Neural cell (in vitro differentiated cells): ENCODE results near the gene GTF2E1. TPM values are rescaled to one million over a fixed set of nuclear protein-coding genes. Genes with fewer than 3 reads are reported as not detected.
"Not testable (repeated sequence)": the region's sequence is repeated elsewhere in the genome, so short reads cannot be mapped to it uniquely, and the experiment has no call there.

ENCODE experiments used
- H2AFZ ChIP-seq: fragments of 200-600, 300-800 bp; sonication (generic), shearing (Covaris generic); 2 replicates; pipeline ENCODE4 v1.6.0; 2014; ENCODE audit warnings: low read depth, mild to moderate bottlenecking, antibody characterized with exemption, low read length, moderate library complexity
- H3F3A ChIP-seq: fragments of 200-600 bp; shearing (Covaris generic); 2 replicates; pipeline ENCODE4 v1.6.1; 2016; ENCODE audit warnings: mild to moderate bottlenecking, moderate library complexity, mixed read lengths, antibody characterized with exemption, low read length; ENCODE audit not compliant: insufficient read depth, poor library complexity, severe bottlenecking
- H3K27ac ChIP-seq: fragments of 200-600, 300-800 bp; sonication (generic), shearing (Covaris generic); 2 replicates; pipeline ENCODE4 v1.5.1; 2014; ENCODE audit warnings: mild to moderate bottlenecking, low read length, moderate library complexity
- H3K27me3 ChIP-seq: fragments of 300-800, 200-600 bp; sonication (generic), shearing (Covaris generic); 2 replicates; pipeline ENCODE4 v1.6.0; 2014; ENCODE audit warnings: mild to moderate bottlenecking, low read depth, low read length, moderate library complexity; ENCODE audit not compliant: insufficient read depth
- H3K36me3 ChIP-seq: fragments of 300-800, 200-600 bp; sonication (generic), shearing (Covaris generic); 2 replicates; pipeline ENCODE4 v1.5.1; 2014; ENCODE audit warnings: mild to moderate bottlenecking, antibody characterized with exemption, low read length, moderate library complexity; ENCODE audit not compliant: insufficient read depth
- H3K4me2 ChIP-seq: fragments of 300-800, 200-600 bp; sonication (generic), shearing (Covaris generic); 2 replicates; pipeline ENCODE4 v1.6.0; 2014; ENCODE audit warnings: mild to moderate bottlenecking, low read length
- H3K4me3 ChIP-seq: fragments of 300-800, 200-600 bp; sonication (generic), shearing (Covaris generic); 2 replicates; pipeline ENCODE4 v1.5.1; 2014; ENCODE audit warnings: mild to moderate bottlenecking, low read length, moderate library complexity
- H3K79me2 ChIP-seq: fragments of 200-600 bp; shearing (Covaris generic); replicated peaks from 2 replicates; pipeline ENCODE4 v1.6.0; 2014; ENCODE audit warnings: mild to moderate bottlenecking, low read length, moderate library complexity; ENCODE audit not compliant: insufficient read depth
- H3K9ac ChIP-seq: fragments of 300-800, 200-600 bp; sonication (generic), shearing (Covaris generic); 2 replicates; pipeline ENCODE4 v1.6.1; 2016; ENCODE audit warnings: mild to moderate bottlenecking, low read length, mixed read lengths
- H3K9me2 ChIP-seq: fragments of 200-600 bp; shearing (Covaris generic); 2 replicates; pipeline ENCODE4 v1.6.1; 2016; ENCODE audit warnings: mild to moderate bottlenecking, low read length, mixed read lengths; ENCODE audit not compliant: insufficient read depth
- H3K9me3 ChIP-seq: fragments of 200-600, 300-800 bp; sonication (generic), shearing (Covaris generic); 2 replicates; pipeline ENCODE4 v1.6.1; 2016; ENCODE audit warnings: mild to moderate bottlenecking, mixed run types, low read length, moderate library complexity, mixed read lengths
- H4K20me1 ChIP-seq: fragments of 200-600 bp; shearing (Covaris generic); 2 replicates; pipeline ENCODE4 v1.6.1; 2016; ENCODE audit warnings: mild to moderate bottlenecking, mixed run types; ENCODE audit not compliant: insufficient read depth
- CTCF ChIP-seq: fragments of 450-650 bp; IDR thresholded peaks from 2 replicates; pipeline ENCODE4 v1.5.1; 2014; ENCODE audit warnings: antibody characterized with exemption, mild to moderate bottlenecking, moderate library complexity; ENCODE audit not compliant: poor library complexity, severe bottlenecking
- EP300 ChIP-seq: fragments of 450-650 bp; conservative IDR thresholded peaks from 2 replicates; pipeline ENCODE4 v1.6.1; 2014; ENCODE audit warnings: antibody characterized with exemption, mild to moderate bottlenecking, moderate library complexity; ENCODE audit not compliant: poor library complexity, severe bottlenecking
- EZH2 ChIP-seq: fragments of 200-600, 300-800 bp; shearing (Covaris generic), sonication (generic); IDR thresholded peaks from 2 replicates; pipeline ENCODE4 v1.6.1; 2014; ENCODE audit warnings: antibody characterized with exemption, low read length, borderline replicate concordance, mild to moderate bottlenecking; ENCODE audit not compliant: insufficient read depth, poor library complexity, severe bottlenecking
- MXI1 ChIP-seq: fragments of 450-650 bp; conservative IDR thresholded peaks from 2 replicates; pipeline ENCODE4 v1.6.1; 2014; ENCODE audit warnings: antibody characterized with exemption, mild to moderate bottlenecking; ENCODE audit not compliant: poor library complexity, severe bottlenecking
- POLR2AphosphoS5 ChIP-seq: IDR thresholded peaks from 2 replicates; pipeline ENCODE4 v1.6.1; 2012
- RAD21 ChIP-seq: fragments of 450-650 bp; conservative IDR thresholded peaks from 2 replicates; pipeline ENCODE4 v1.6.1; 2014; ENCODE audit warnings: antibody characterized with exemption, mild to moderate bottlenecking, moderate library complexity
- REST ChIP-seq: IDR thresholded peaks from 2 replicates; pipeline ENCODE4 v1.6.1; 2012; ENCODE audit warnings: borderline replicate concordance
- SMC3 ChIP-seq: fragments of 450-650 bp; conservative IDR thresholded peaks from 2 replicates; pipeline ENCODE4 v1.6.1; 2014; ENCODE audit warnings: antibody characterized with exemption, mild to moderate bottlenecking, moderate library complexity; ENCODE audit not compliant: poor library complexity
- TAF1 ChIP-seq: IDR thresholded peaks from 2 replicates; pipeline ENCODE4 v1.6.1; 2012; ENCODE audit warnings: low read depth
- polyA plus RNA-seq: library from polyadenylated mRNA; depleted of rRNA; stranded (reverse); fragments of >200 nt; gene quantifications from 2 replicates; pipeline ENCODE4 v1.2.3, GENCODE V29; 2014

The GTF2E1 gene
- polyA plus RNA-seq, 1 donor from 2014 or later: 25.1 TPM

- Histone ChIP-seq H3K9me3 (no peaks in the 10 kb centered on the region), H3K9me2 (no peaks in the 10 kb centered on the region), H3K4me3 (no peak overlapping the region), H3K9ac (no peak overlapping the region), H3K79me2 (no peaks in the 10 kb centered on the region), H3K27me3 (no peaks in the 10 kb centered on the region), H3K27ac (no peak overlapping the region), H2AFZ (no peak overlapping the region), H3K4me2 (no peak overlapping the region), H4K20me1 (no peaks in the 10 kb centered on the region), H3K36me3 (peaks cover 8% of the 10 kb centered on the region), H3F3A (no peaks in the 10 kb centered on the region)
- no peak for TF ChIP-seq CTCF
- TF ChIP-seq TAF1: no peak
- TF ChIP-seq SMC3: no peak
- TF ChIP-seq EP300: no peak
- TF ChIP-seq REST: no peak
- no peak for TF ChIP-seq RAD21
Measured at GRCh38 chr3:120780977-120781376, 38.4 kb downstream of the GTF2E1 start.

GRCh38 chr3:120785832-120786231 is 43.3 kb downstream of the GTF2E1 start:
- H3K4me2 ChIP-seq, H3K27me3 ChIP-seq, H2AFZ ChIP-seq, H3K9me2 ChIP-seq, H4K20me1 ChIP-seq, H3K36me3 ChIP-seq, H3F3A ChIP-seq, H3K9me3 ChIP-seq, H3K27ac ChIP-seq, H3K79me2 ChIP-seq, H3K9ac ChIP-seq, H3K4me3 ChIP-seq: not testable (repeated sequence)

- Histone ChIP-seq H3K9me3 (no peaks in the 10 kb centered on the region), H3F3A (no peaks in the 10 kb centered on the region), H3K4me2 (no peak overlapping the region), H4K20me1 (no peaks in the 10 kb centered on the region), H2AFZ (no peak overlapping the region), H3K9ac (no peak overlapping the region), H3K36me3 (no peaks in the 10 kb centered on the region), H3K4me3 (no peak overlapping the region), H3K27ac (no peak overlapping the region), H3K9me2 (no peaks in the 10 kb centered on the region), H3K27me3 (no peaks in the 10 kb centered on the region), H3K79me2 (no peaks in the 10 kb centered on the region)
- TF ChIP-seq EZH2 (no peak), RAD21 (no peak), MXI1 (no peak), EP300 (no peak), REST (no peak), CTCF (no peak), TAF1 (no peak), POLR2AphosphoS5 (no peak), SMC3 (no peak)
Measured at GRCh38 chr3:120791010-120791409, 48.5 kb downstream of the GTF2E1 start.
